K562 (cell line): ENCODE results near the gene ARHGAP26. TPM values are rescaled to one million over a fixed set of nuclear protein-coding genes. Genes with fewer than 3 reads are reported as not detected.

ENCODE experiments used
- ATAC-seq: fragments of 200-7000 bp; cut with Tn5 transposase; 3 replicates; pipeline ENCODE4 v1.9.1; 2020; ENCODE audit warnings: moderate library complexity
- BruUV-seq: library from RNA; stranded (reverse); fragments of 400-500 nt; replicated peaks from 2 replicates; lab custom pipeline; 2021; lab: Mats Ljungman, UMichigan
- CTCF ChIA-PET: fragments of 300-600 bp; formaldehyde crosslinking; extraction: SDS; loops from one replicate; lab custom pipeline; 2021; ENCODE audit warnings: low intra/inter-chr PET ratio; lab: Yijun Ruan, JAX
- POLR2A ChIA-PET: fragments of 300-600, 350-650 bp; sonication (Branson Sonifier 250); formaldehyde crosslinking; extraction: SDS; loops from one replicate; lab custom pipeline; 2021; ENCODE audit warnings: antibody characterized with exemption, inconsistent platforms; lab: Yijun Ruan, JAX
- DNase-seq, 4 experiments: peaks; one replicate each; pipeline versions ENCODE4 v3.0.0 to v3.0.0-alpha.2; 2011 to 2018; ENCODE audit warnings: low spot score in 3 of 4, mixed read lengths in 3 of 4; ENCODE audit errors: extremely low read depth in 1 of 4
- FAIRE-seq: peaks from 2 replicates; lab custom pipeline; 2011; peaks lifted over from hg19 to GRCh38; lab: Jason Lieb, UNC
- H2AFZ ChIP-seq: 2 replicates; pipeline ENCODE4 v1.6.0; 2011; ENCODE audit warnings: low read depth, low read length, control low read depth, inconsistent platforms
- H3K27ac ChIP-seq: fragments of 200-600 bp; 3 replicates; pipeline ENCODE4 v1.8.0; 2011; ENCODE audit warnings: low read depth, mild to moderate bottlenecking, control low read depth, inconsistent platforms, low read length, moderate library complexity, mixed read lengths; ENCODE audit errors: extremely low read depth
- H3K27me3 ChIP-seq, 2 experiments: fragments of 300-600 bp in 1 of 2; 2 replicates in 1 of 2; 3 replicates in 1 of 2; pipeline versions ENCODE4 v1.6.0 to v1.8.0; 2011; ENCODE audit warnings: inconsistent platforms in 2 of 2, low read length in 2 of 2, mild to moderate bottlenecking in 1 of 2, mixed read lengths in 1 of 2, moderate library complexity in 1 of 2; ENCODE audit not compliant: control insufficient read depth in 2 of 2, insufficient read depth in 2 of 2
- H3K36me3 ChIP-seq: fragments of 300-600 bp; 3 replicates; pipeline ENCODE4 v1.8.0; 2011; ENCODE audit warnings: mild to moderate bottlenecking, low read length, inconsistent platforms; ENCODE audit not compliant: control insufficient read depth, insufficient read depth
- H3K4me1 ChIP-seq, 2 experiments: fragments of 200-600 bp in 1 of 2; replicated peaks in 1 of 2; 2 replicates in 1 of 2; 3 replicates in 1 of 2; pipeline versions ENCODE4 v1.5.1 to v1.8.0; 2011; ENCODE audit warnings: inconsistent platforms in 2 of 2, low read length in 2 of 2, mild to moderate bottlenecking in 1 of 2, mixed read lengths in 1 of 2, moderate library complexity in 1 of 2; ENCODE audit not compliant: control insufficient read depth in 2 of 2, insufficient read depth in 2 of 2
- H3K4me2 ChIP-seq: 2 replicates; pipeline ENCODE4 v1.6.1; 2011; ENCODE audit warnings: low read length, control low read depth, inconsistent platforms, mixed read lengths; ENCODE audit not compliant: insufficient read depth
- H3K4me3 ChIP-seq: fragments of 200-600 bp; sonication (generic), shearing (Covaris generic); 2 replicates; pipeline ENCODE4 v1.5.1; 2016; ENCODE audit warnings: control low read depth, inconsistent platforms
- H3K79me2 ChIP-seq: fragments of 200-600 bp; 3 replicates; pipeline ENCODE4 v1.8.0; 2011; ENCODE audit warnings: low read length, inconsistent platforms; ENCODE audit not compliant: control insufficient read depth, insufficient read depth
- H3K9ac ChIP-seq, 2 experiments: 2 replicates each; pipeline versions ENCODE4 v1.6.0 to v1.6.1; 2011; ENCODE audit warnings: low read depth in 2 of 2, low read length in 2 of 2, control low read depth in 1 of 2, inconsistent platforms in 1 of 2, mild to moderate bottlenecking in 1 of 2, mixed read lengths in 1 of 2; ENCODE audit not compliant: insufficient read depth in 1 of 2
- H3K9me1 ChIP-seq: one replicate; pipeline ENCODE4 v1.6.0; 2011; ENCODE audit warnings: inconsistent platforms, mild to moderate bottlenecking, low read length, moderate library complexity; ENCODE audit not compliant: control insufficient read depth, insufficient read depth
- H3K9me3 ChIP-seq: replicated peaks from 2 replicates; pipeline ENCODE4 v1.5.1; 2011; ENCODE audit warnings: low read depth, low read length, inconsistent platforms; ENCODE audit not compliant: control insufficient read depth, insufficient read depth
- H4K20me1 ChIP-seq: replicated peaks from 2 replicates; pipeline ENCODE4 v1.6.1; 2011; ENCODE audit warnings: low read length, inconsistent platforms, mixed read lengths; ENCODE audit not compliant: control insufficient read depth, insufficient read depth
- BRCA1 ChIP-seq, 2 experiments: fragments of 450-650 bp in 1 of 2; sonication (generic) in 1 of 2; formaldehyde crosslinking in 1 of 2; IDR thresholded peaks; 2 replicates each; pipeline versions ENCODE4 v1.5.0 to v1.6.1; 2017 to 2020; ENCODE audit warnings: mild to moderate bottlenecking in 1 of 2, missing genetic modification reagents in 1 of 2
- CREBBP ChIP-seq: IDR thresholded peaks from one replicate; pipeline ENCODE4 v1.6.1; 2012; ENCODE audit warnings: low read depth, mild to moderate bottlenecking, control low read depth, inconsistent platforms, low read length
- DNMT1 ChIP-seq: fragments of 450-650 bp; IDR thresholded peaks from 2 replicates; pipeline ENCODE4 v1.6.1; 2016; ENCODE audit warnings: antibody characterized with exemption, mild to moderate bottlenecking
- KDM5B ChIP-seq: fragments of 200-600 bp; sonication (generic); IDR thresholded peaks from 2 replicates; pipeline ENCODE4 v1.6.1; 2012; ENCODE audit warnings: low read depth, mild to moderate bottlenecking, moderate library complexity, low read length, control low read depth, inconsistent platforms; ENCODE audit not compliant: insufficient replicate concordance
- KLF6 ChIP-seq: fragments of 250-450 bp; sonication (Bioruptor Pico); IDR thresholded peaks from 2 replicates; pipeline ENCODE4 v1.4.0; 2020; ENCODE audit warnings: mild to moderate bottlenecking, moderate library complexity, borderline replicate concordance
- PPARD ChIP-seq: fragments of 250-450 bp; sonication (Bioruptor Pico); IDR thresholded peaks from 2 replicates; pipeline ENCODE4 v1.8.0; 2022; ENCODE audit warnings: inconsistent platforms, mild to moderate bottlenecking, moderate library complexity
- RBBP5 ChIP-seq: fragments of 200-600 bp; sonication (generic); IDR thresholded peaks from 2 replicates; pipeline ENCODE4 v1.6.1; 2012; ENCODE audit warnings: borderline replicate concordance, mild to moderate bottlenecking, low read length, control low read depth, inconsistent platforms; ENCODE audit not compliant: insufficient read depth, poor library complexity, severe bottlenecking
- SMARCB1 ChIP-seq: IDR thresholded peaks from 2 replicates; pipeline ENCODE4 v1.6.1; 2011; ENCODE audit warnings: improper control_type of control experiment, low read depth; ENCODE audit not compliant: insufficient read length
- TBL1XR1 ChIP-seq, 2 experiments: IDR thresholded peaks; 2 replicates each; pipeline ENCODE4 v1.6.1; 2012; ENCODE audit warnings: improper control_type of control experiment in 2 of 2, low read length in 2 of 2, mild to moderate bottlenecking in 1 of 2
- TFAM ChIP-seq: fragments of 250-450 bp; sonication (Bioruptor Pico); conservative IDR thresholded peaks from 2 replicates; pipeline ENCODE4 v1.5.0; 2021; ENCODE audit warnings: mild to moderate bottlenecking, moderate library complexity
- XRCC4 ChIP-seq: IDR thresholded peaks from one replicate; pipeline ENCODE4 v1.6.1; 2011; ENCODE audit not compliant: insufficient read depth, insufficient read length; ENCODE audit errors: extremely low read depth
- ZNF217 ChIP-seq: sonication (generic); formaldehyde crosslinking; IDR thresholded peaks from 2 replicates; pipeline ENCODE4 v1.8.0; 2022; ENCODE audit warnings: mild to moderate bottlenecking, missing genetic modification reagents
- ZNF384 ChIP-seq: IDR thresholded peaks from 2 replicates; pipeline ENCODE4 v1.6.1; 2012; ENCODE audit warnings: low read depth, low read length, improper control_type of control experiment
- WGBS: fragments of 100-300 bp; shearing (Covaris generic); methylation state at CpG from one replicate; pipeline ENCODE4 v1.1.6; 2016; ENCODE audit warnings: low coverage, mixed read lengths; ENCODE audit not compliant: insufficient coverage; ENCODE audit errors: missing lambda C conversion rate; 5-methylcytosine and 5-hydroxymethylcytosine counted together
- in situ Hi-C: fragments of 300-500 bp; cut with MboI; formaldehyde crosslinking; loops from 4 replicates; pipeline ENCODE4 v1.15.0; 2018; ENCODE audit warnings: inconsistent platforms, mixed read lengths
- intact Hi-C: fragments of 100-400 bp; cut with micrococcal nuclease; formaldehyde crosslinking; loops from 2 replicates; pipeline ENCODE4 v1.14.2; 2022
- polyA plus RNA-seq, 8 experiments: library from polyadenylated mRNA; depleted of rRNA in 4 of 8; stranded (reverse) in 5 of 8; unstranded in 3 of 8; fragments of >200 nt; fragmentation: Nextera tagmentation in 2 of 8; fragmentation: Illumina TruSeq in 1 of 8; extraction: Ambion mirVana in 2 of 8; extraction: Trizol in 1 of 8; gene quantifications; 2 replicates each; pipeline versions ENCODE4 v1.2.1 to v1.2.3, GENCODE V29; 2011 to 2014; ENCODE audit warnings: inconsistent platforms in 1 of 8, missing spikeins in 1 of 8
- total RNA-seq, 7 experiments: library from RNA; depleted of rRNA in 6 of 7; stranded (reverse); fragments of >200 nt in 6 of 7; fragmentation: Illumina TruSeq in 2 of 7; extraction: Trizol in 2 of 7; gene quantifications; 2 replicates each; pipeline versions ENCODE4 v1.2.1 to v1.2.3, GENCODE V29; 2011 to 2021; ENCODE audit warnings: low replicate concordance in 1 of 7
- TF ChIP-seq, protein P1 (sequence below): fragments of 250-450 bp; sonication (Bioruptor Pico); IDR thresholded peaks from 2 replicates; pipeline ENCODE4 v1.4.0; 2020; ENCODE audit warnings: borderline replicate concordance
- TF ChIP-seq, protein P2 (sequence below): fragments of 250-450 bp; sonication (Bioruptor Pico); IDR thresholded peaks from 2 replicates; pipeline ENCODE4 v1.8.0; 2021; ENCODE audit warnings: moderate library complexity, mild to moderate bottlenecking, inconsistent platforms
- TF ChIP-seq, protein P3 (sequence below): fragments of 250-450 bp; sonication (Bioruptor Pico); IDR thresholded peaks from 2 replicates; pipeline ENCODE4 v1.5.0; 2020; ENCODE audit warnings: mild to moderate bottlenecking

The ARHGAP26 gene
- total and polyA plus RNA-seq, 9 of the 15 experiments (the other 6 are each of a cell fraction or from before 2014, with no cell fraction given), result 0.13 to 1.1 (median 0.55) TPM

DNA sequence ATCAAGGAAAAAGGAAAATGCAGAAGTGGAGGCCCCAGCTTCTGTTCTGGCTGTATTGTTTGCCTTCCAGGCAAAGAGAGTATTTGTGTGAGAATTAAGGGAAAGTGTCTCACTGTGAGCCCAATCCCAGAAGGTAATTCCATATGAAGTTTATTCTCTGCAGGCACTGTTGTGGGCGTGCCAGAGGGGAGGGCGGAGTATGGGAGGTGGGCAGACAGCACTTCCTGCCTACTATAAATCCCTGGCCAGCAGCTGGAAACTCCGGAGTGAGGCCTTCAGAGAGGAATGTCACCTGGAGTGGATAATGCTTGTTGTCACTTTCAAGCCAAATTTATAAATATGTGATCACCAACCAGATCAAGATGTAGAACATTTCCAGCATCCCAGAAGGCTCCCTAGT is 209.5 kb downstream of the ARHGAP26 start:
- POLR2A ChIA-PET, result no interaction called here
- H3K9me1 ChIP-seq, result no peaks in the 10 kb centered on the region
- H3K27me3 ChIP-seq, result peaks cover 3 to 15% of the 10 kb centered on the region in 2 experiments; a peak in 2 of 5 replicates
- TF ChIP-seq XRCC4, result no peak
- no peak for TF ChIP-seq ZNF384
- no peak for TF ChIP-seq TFAM (CRISPR knock-in tag)
- no peak for TF ChIP-seq TBL1XR1 (IDR thresholded peaks at IDR 0.05; ENCODE audit: low read length in 2 of 2)
- TF ChIP-seq, protein P1, sequence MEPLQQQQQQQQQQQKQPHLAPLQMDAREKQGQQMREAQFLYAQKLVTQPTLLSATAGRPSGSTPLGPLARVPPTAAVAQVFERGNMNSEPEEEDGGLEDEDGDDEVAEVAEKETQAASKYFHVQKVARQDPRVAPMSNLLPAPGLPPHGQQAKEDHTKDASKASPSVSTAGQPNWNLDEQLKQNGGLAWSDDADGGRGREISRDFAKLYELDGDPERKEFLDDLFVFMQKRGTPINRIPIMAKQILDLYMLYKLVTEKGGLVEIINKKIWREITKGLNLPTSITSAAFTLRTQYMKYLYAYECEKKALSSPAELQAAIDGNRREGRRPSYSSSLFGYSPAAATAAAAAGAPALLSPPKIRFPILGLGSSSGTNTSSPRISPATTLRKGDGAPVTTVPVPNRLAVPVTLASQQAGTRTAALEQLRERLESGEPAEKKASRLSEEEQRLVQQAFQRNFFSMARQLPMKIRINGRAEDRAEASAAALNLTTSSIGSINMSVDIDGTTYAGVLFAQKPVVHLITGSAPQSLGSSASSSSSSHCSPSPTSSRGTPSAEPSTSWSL, result no peak
- TF ChIP-seq RBBP5, result no peak
- TF ChIP-seq PPARD, result no peak
- TF ChIP-seq DNMT1, result no peak
- no peak for TF ChIP-seq SMARCB1
- TF ChIP-seq CREBBP, result no peak
- TF ChIP-seq, protein P2, sequence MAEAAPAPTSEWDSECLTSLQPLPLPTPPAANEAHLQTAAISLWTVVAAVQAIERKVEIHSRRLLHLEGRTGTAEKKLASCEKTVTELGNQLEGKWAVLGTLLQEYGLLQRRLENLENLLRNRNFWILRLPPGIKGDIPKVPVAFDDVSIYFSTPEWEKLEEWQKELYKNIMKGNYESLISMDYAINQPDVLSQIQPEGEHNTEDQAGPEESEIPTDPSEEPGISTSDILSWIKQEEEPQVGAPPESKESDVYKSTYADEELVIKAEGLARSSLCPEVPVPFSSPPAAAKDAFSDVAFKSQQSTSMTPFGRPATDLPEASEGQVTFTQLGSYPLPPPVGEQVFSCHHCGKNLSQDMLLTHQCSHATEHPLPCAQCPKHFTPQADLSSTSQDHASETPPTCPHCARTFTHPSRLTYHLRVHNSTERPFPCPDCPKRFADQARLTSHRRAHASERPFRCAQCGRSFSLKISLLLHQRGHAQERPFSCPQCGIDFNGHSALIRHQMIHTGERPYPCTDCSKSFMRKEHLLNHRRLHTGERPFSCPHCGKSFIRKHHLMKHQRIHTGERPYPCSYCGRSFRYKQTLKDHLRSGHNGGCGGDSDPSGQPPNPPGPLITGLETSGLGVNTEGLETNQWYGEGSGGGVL, result no peak
- TF ChIP-seq, protein P3, sequence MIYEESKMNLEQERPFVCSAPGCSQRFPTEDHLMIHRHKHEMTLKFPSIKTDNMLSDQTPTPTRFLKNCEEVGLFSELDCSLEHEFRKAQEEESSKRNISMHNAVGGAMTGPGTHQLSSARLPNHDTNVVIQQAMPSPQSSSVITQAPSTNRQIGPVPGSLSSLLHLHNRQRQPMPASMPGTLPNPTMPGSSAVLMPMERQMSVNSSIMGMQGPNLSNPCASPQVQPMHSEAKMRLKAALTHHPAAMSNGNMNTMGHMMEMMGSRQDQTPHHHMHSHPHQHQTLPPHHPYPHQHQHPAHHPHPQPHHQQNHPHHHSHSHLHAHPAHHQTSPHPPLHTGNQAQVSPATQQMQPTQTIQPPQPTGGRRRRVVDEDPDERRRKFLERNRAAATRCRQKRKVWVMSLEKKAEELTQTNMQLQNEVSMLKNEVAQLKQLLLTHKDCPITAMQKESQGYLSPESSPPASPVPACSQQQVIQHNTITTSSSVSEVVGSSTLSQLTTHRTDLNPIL, result no peak
- no peak for TF ChIP-seq ZNF217
- TF ChIP-seq KDM5B, result no peak
- no peak for TF ChIP-seq BRCA1 (IDR thresholded peaks at IDR 0.05)
- no peak for TF ChIP-seq BRCA1 (CRISPR knock-in tag; IDR thresholded peaks at IDR 0.05)
- no peak for TF ChIP-seq KLF6
- TF ChIP-seq, all 486 proteins: peak for 0
- Histone ChIP-seq H3K9ac (no peak overlapping the region), H3K4me3 (no peak overlapping the region), H3K79me2 (no peaks in the 10 kb centered on the region), H3K27ac (no peak overlapping the region), H3K36me3 (no peaks in the 10 kb centered on the region), H3K4me2 (no peak overlapping the region), H2AFZ (no peak overlapping the region), H3K4me1 (no peaks in the 10 kb centered on the region; a peak in 1 of 5 replicates), H4K20me1 (no peaks in the 10 kb centered on the region), H3K9me3 (no peaks in the 10 kb centered on the region)
- ATAC-seq (no peak), FAIRE-seq (no peak), DNase-seq (no peak)
- intact Hi-C loops (no loop called here), in situ Hi-C loops (no loop called here)
- no TSS peak for BruUV-seq
- WGBS, result 2% methylated on average over 3 of the region's 3 CpGs
- CTCF ChIA-PET, result no interaction called here
